ENCODE data around the gene TSC2. TPM values are rescaled to one million over a fixed set of nuclear protein-coding genes. Genes with fewer than 3 reads are reported as not detected.
"Not testable (repeated sequence)": the region's sequence is repeated elsewhere in the genome, so short reads cannot be mapped to it uniquely, and the experiment has no call there.

The TSC2 gene
- total and polyA plus RNA-seq, 3 experiments from 2014 or later, result 46.4 to 86.3 (median 79.3) TPM

GRCh38 chr16:2121853-2122252, 74.1 kb downstream of the TSC2 start:
- ChIA-PET CTCF (interaction anchor here (0.8 to 3.4 kb wide), 4 partner anchors 18 to 99 kb away, joined by 3 to 20 read pairs (median 4); no protein-coding TSS in a partner anchor), POLR2A (no interaction called here)
- no peaks in the 10 kb centered on the region for H3K36me3 Mint-ChIP-seq
- no peaks in the 10 kb centered on the region for H3K36me3 ChIP-seq (ENCODE audit: insufficient read depth, low read length)
- no peaks in the 10 kb centered on the region for H3K4me1 ChIP-seq (ENCODE audit: insufficient read depth, low read length)
- no peaks in the 10 kb centered on the region for H3K27me3 ChIP-seq (ENCODE audit: insufficient read depth, low read length, poor library complexity, severe bottlenecking)
- no peak overlapping the region for H3K4me3 ChIP-seq (ENCODE audit: low read length)
- H3K9me3 Mint-ChIP-seq, result no peaks in the 10 kb centered on the region
- DNase-seq, result no peak
- no peaks in the 10 kb centered on the region for H3K9me3 ChIP-seq (ENCODE audit: low read length)
- H3K4me3 Mint-ChIP-seq, result no peak overlapping the region
- H3K27ac Mint-ChIP-seq, result no peak overlapping the region
- H3K27ac ChIP-seq (ENCODE audit: low read depth, low read length), result no peak overlapping the region
- no peaks in the 10 kb centered on the region for H3K27me3 Mint-ChIP-seq
- H3K4me1 Mint-ChIP-seq, result peaks cover 6 to 22% (median 10%) of the 10 kb centered on the region in 3 donors

- Histone ChIP-seq H3K36me3 (ENCODE audit: insufficient read depth, low read length) (no peaks in the 10 kb centered on the region), H3K27me3 (ENCODE audit: insufficient read depth, low read length, poor library complexity, severe bottlenecking) (no peaks in the 10 kb centered on the region), H3K4me1 (ENCODE audit: insufficient read depth, low read length) (no peaks in the 10 kb centered on the region), H3K27ac (ENCODE audit: low read depth, low read length) (no peak overlapping the region), H3K4me3 (ENCODE audit: low read length) (no peak overlapping the region), H3K9me3 (ENCODE audit: low read length) (no peaks in the 10 kb centered on the region)
- CTCF ChIA-PET, result interaction anchor here (3.4 kb wide), 1 partner anchor 18 kb away, joined by 20 read pairs; no protein-coding TSS in a partner anchor
- Mint-ChIP-seq H3K4me1 (peaks cover 10 to 26% (median 14%) of the 10 kb centered on the region in 3 donors), H3K9me3 (no peaks in the 10 kb centered on the region), H3K27ac (no peak overlapping the region), H3K4me3 (no peak overlapping the region), H3K27me3 (no peaks in the 10 kb centered on the region), H3K36me3 (no peaks in the 10 kb centered on the region)
- DNase-seq, result no peak
- POLR2A ChIA-PET, result no interaction called here
These were observed 74.6 kb downstream of the TSC2 start for GRCh38 chr16:2122429-2122828.

- POLR2A ChIA-PET; H3K27me3 ChIP-seq (ENCODE audit: insufficient read depth, low read length, poor library complexity, severe bottlenecking); H3K4me3 Mint-ChIP-seq; DNase-seq; H3K4me3 ChIP-seq (ENCODE audit: low read length); H3K4me1 ChIP-seq (ENCODE audit: insufficient read depth, low read length); H3K27ac ChIP-seq (ENCODE audit: low read depth, low read length); H3K36me3 ChIP-seq (ENCODE audit: insufficient read depth, low read length); H3K27me3 Mint-ChIP-seq; H3K36me3 Mint-ChIP-seq; H3K9me3 ChIP-seq (ENCODE audit: low read length); H3K9me3 Mint-ChIP-seq: not testable (repeated sequence)
- CTCF ChIA-PET, result interaction anchor here (3.4 kb wide), 1 partner anchor 17 kb away, joined by 20 read pairs; no protein-coding TSS in a partner anchor
- Mint-ChIP-seq H3K4me1 (peaks cover 10 to 26% (median 14%) of the 10 kb centered on the region in 3 donors), H3K27ac (peak overlapping the region in 1 of 8 donors; percentile 64)
These were observed 75.3 kb downstream of the TSC2 start for GRCh38 chr16:2122934-2123683.

GRCh38 chr16:2123706-2124376, 76.1 kb downstream of the TSC2 start:
- H3K36me3 ChIP-seq (ENCODE audit: insufficient read depth, low read length); H3K27me3 Mint-ChIP-seq; POLR2A ChIA-PET; H3K9me3 ChIP-seq (ENCODE audit: low read length); H3K4me1 ChIP-seq (ENCODE audit: insufficient read depth, low read length); H3K4me3 ChIP-seq (ENCODE audit: low read length); DNase-seq; H3K9me3 Mint-ChIP-seq; H3K4me3 Mint-ChIP-seq; H3K36me3 Mint-ChIP-seq; H3K27ac ChIP-seq (ENCODE audit: low read depth, low read length); H3K27ac Mint-ChIP-seq; H3K27me3 ChIP-seq (ENCODE audit: insufficient read depth, low read length, poor library complexity, severe bottlenecking): not testable (repeated sequence)
- CTCF ChIA-PET, result interaction anchor here (3.4 kb wide), 1 partner anchor 16 kb away, joined by 20 read pairs; no protein-coding TSS in a partner anchor
- H3K4me1 Mint-ChIP-seq, result peaks cover 15 to 32% (median 18%) of the 10 kb centered on the region in 3 donors

- H3K36me3 Mint-ChIP-seq, POLR2A ChIA-PET, H3K27ac Mint-ChIP-seq: not testable (repeated sequence)
These were observed 76.5 kb downstream of the TSC2 start for GRCh38 chr16:2124377-2124693.

GRCh38 chr16:2124694-2125444, 77.1 kb downstream of the TSC2 start:
- H3K4me1 Mint-ChIP-seq, result peaks cover 15 to 32% (median 18%) of the 10 kb centered on the region in 3 donors
- H3K4me3 ChIP-seq (ENCODE audit: low read length); H3K4me3 Mint-ChIP-seq; H3K27me3 ChIP-seq (ENCODE audit: insufficient read depth, low read length, poor library complexity, severe bottlenecking); CTCF ChIA-PET; H3K27ac ChIP-seq (ENCODE audit: low read depth, low read length); POLR2A ChIA-PET; H3K36me3 Mint-ChIP-seq; H3K36me3 ChIP-seq (ENCODE audit: insufficient read depth, low read length); H3K4me1 ChIP-seq (ENCODE audit: insufficient read depth, low read length); H3K27ac Mint-ChIP-seq; DNase-seq; H3K27me3 Mint-ChIP-seq; H3K9me3 Mint-ChIP-seq; H3K9me3 ChIP-seq (ENCODE audit: low read length): not testable (repeated sequence)

More at GRCh38 chr16:2124377-2124693, 76.5 kb downstream of the TSC2 start:
- H3K36me3 ChIP-seq (ENCODE audit: insufficient read depth, low read length); H3K9me3 Mint-ChIP-seq; H3K4me1 ChIP-seq (ENCODE audit: insufficient read depth, low read length); H3K27me3 ChIP-seq (ENCODE audit: insufficient read depth, low read length, poor library complexity, severe bottlenecking); H3K4me3 Mint-ChIP-seq; H3K27ac ChIP-seq (ENCODE audit: low read depth, low read length); H3K27me3 Mint-ChIP-seq; H3K9me3 ChIP-seq (ENCODE audit: low read length); H3K4me3 ChIP-seq (ENCODE audit: low read length); CTCF ChIA-PET; DNase-seq: not testable (repeated sequence)
- H3K4me1 Mint-ChIP-seq, result peaks cover 15 to 32% (median 18%) of the 10 kb centered on the region in 3 donors

- H3K9me3 Mint-ChIP-seq; H3K36me3 Mint-ChIP-seq; H3K27me3 ChIP-seq (ENCODE audit: insufficient read depth, low read length, poor library complexity, severe bottlenecking); DNase-seq; H3K4me3 Mint-ChIP-seq; CTCF ChIA-PET; H3K36me3 ChIP-seq (ENCODE audit: insufficient read depth, low read length); POLR2A ChIA-PET; H3K27ac Mint-ChIP-seq; H3K9me3 ChIP-seq (ENCODE audit: low read length); H3K27me3 Mint-ChIP-seq; H3K27ac ChIP-seq (ENCODE audit: low read depth, low read length); H3K4me1 ChIP-seq (ENCODE audit: insufficient read depth, low read length); H3K4me3 ChIP-seq (ENCODE audit: low read length): not testable (repeated sequence)
- peaks cover 15 to 28% (median 15%) of the 10 kb centered on the region in 3 donors for H3K4me1 Mint-ChIP-seq
These were observed 77.8 kb downstream of the TSC2 start for GRCh38 chr16:2125609-2126008.

- H3K4me3 Mint-ChIP-seq; H3K9me3 ChIP-seq (ENCODE audit: low read length); H3K36me3 Mint-ChIP-seq; H3K4me1 ChIP-seq (ENCODE audit: insufficient read depth, low read length); DNase-seq; POLR2A ChIA-PET; H3K4me3 ChIP-seq (ENCODE audit: low read length); H3K9me3 Mint-ChIP-seq; H3K36me3 ChIP-seq (ENCODE audit: insufficient read depth, low read length); CTCF ChIA-PET; H3K27ac ChIP-seq (ENCODE audit: low read depth, low read length); H3K27me3 ChIP-seq (ENCODE audit: insufficient read depth, low read length, poor library complexity, severe bottlenecking); H3K27me3 Mint-ChIP-seq: not testable (repeated sequence)
- peak overlapping the region in 2 of 8 donors; percentile 46 to 81 for H3K27ac Mint-ChIP-seq
- H3K4me1 Mint-ChIP-seq, result peaks cover 13 to 27% (median 14%) of the 10 kb centered on the region in 3 donors
These were observed 78.5 kb downstream of the TSC2 start for GRCh38 chr16:2126161-2126743.

Measured in CD8-positive, alpha-beta memory T cell (primary cell).